Measurements from ENCODE around the gene HOXA13. TPM values are rescaled to one million over a fixed set of nuclear protein-coding genes. Genes with fewer than 3 reads are reported as not detected.
A peak's percentile ranks its signal among the peaks of the same experiment; 100 is the strongest.

Gene HOXA13
- polyA plus RNA-seq, 1 donor from 2014 or later: not detected

DNA sequence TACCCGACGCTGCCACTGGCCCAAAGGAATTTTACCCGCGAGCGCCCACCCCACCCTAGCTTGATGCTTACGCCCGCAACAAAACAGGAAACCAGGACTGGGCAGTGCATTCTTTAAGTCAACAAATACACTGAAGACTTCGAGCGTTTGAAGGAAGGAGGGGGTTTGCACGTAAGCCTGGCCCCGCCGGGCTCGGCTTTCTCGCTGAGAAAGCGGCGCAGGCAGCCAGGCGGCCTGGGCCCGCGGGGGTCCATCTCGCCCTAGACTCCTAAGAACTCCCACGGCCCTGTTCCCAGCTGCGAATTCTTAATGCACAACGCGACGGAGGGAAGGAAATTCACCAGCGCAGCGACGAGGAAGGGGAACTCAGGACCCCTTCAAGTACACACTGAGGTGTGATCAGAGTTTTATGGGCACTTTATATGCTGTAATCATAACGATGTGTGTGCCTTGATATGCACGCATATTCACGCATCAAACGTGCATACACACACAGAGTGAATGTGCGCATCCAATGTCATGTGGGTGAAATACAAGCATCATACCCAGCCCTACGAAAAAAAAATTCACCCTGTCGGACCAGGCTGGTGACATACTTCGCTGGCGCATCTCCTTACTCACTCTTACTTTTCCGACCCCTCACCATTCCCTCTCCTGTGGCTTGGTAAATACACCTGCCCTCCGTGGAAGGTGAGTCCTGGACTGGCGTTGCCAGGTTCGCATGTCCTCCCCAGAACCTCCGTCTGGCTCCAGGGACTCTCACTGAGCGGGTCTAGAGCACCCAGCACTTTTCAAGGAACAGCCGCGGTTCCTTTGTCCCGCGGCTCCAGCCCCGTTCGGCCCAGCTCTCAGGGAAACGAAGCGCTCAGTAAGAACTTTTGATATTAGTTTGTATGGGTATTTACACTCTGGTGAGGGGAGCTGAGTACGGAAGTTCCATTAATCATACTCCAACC lies 5.7 kb upstream of the HOXA13 start:
- Histone ChIP-seq H3K9ac (ENCODE audit: low read length) (no peak overlapping the region), H4K20me1 (ENCODE audit: insufficient read depth) (no peaks in the 10 kb centered on the region)

DNA sequence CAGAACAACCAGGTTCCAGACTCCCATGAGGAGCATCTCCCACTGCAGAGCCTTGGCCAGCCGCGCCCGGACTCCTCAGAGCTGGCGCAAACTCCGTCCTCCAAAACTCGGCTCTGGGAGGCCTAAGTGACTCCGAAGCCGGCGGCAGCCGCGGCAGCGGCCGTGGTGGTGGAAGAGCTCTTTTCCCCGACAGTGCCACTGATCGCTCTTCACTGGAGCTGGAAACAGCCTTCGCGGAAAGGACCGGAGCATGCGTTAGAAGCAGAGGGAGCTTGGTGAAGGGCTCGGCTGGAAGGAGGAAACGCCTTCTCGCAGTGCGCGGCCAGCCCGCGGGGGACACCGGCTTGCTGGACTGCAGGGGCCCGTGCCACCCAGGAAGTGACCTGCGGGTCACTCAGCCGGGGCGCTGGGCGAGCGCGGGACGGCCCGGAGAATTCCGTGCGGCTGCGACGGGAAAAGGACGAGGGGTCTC lies 5.0 kb upstream of the HOXA13 start:
- Histone ChIP-seq H3K9me3 (ENCODE audit: low read length) (no peaks in the 10 kb centered on the region), H3K4me2 (ENCODE audit: low read length) (no peak overlapping the region), H3K4me3 (ENCODE audit: low read length) (no peak overlapping the region), H3K27me3 (ENCODE audit: insufficient read depth, low read depth, low read length) (peaks cover 98% of the 10 kb centered on the region), H3K79me2 (replicated peaks; ENCODE audit: insufficient read depth, low read length) (no peaks in the 10 kb centered on the region), H4K20me1 (ENCODE audit: insufficient read depth) (no peaks in the 10 kb centered on the region), H3K27ac (ENCODE audit: low read length) (no peak overlapping the region), H3K9ac (ENCODE audit: low read length) (no peak overlapping the region), H3K36me3 (ENCODE audit: insufficient read depth, low read length) (no peaks in the 10 kb centered on the region), H2AFZ (ENCODE audit: low read depth, low read length) (no peak overlapping the region), H3F3A (ENCODE audit: insufficient read depth, low read length, poor library complexity, severe bottlenecking) (no peaks in the 10 kb centered on the region), H3K9me2 (ENCODE audit: insufficient read depth, low read length) (no peaks in the 10 kb centered on the region)
- TF ChIP-seq EZH2 (IDR thresholded peaks at IDR 0.05; ENCODE audit: borderline replicate concordance, insufficient read depth, low read length, poor library complexity, severe bottlenecking): peak; percentile 69
- no peak for TF ChIP-seq EP300 (conservative IDR thresholded peaks at IDR 0.05; ENCODE audit: poor library complexity, severe bottlenecking)

More for the DNA sequence above, 5.7 kb upstream of the HOXA13 start:
- Histone ChIP-seq H3K9me2 (ENCODE audit: insufficient read depth, low read length) (no peaks in the 10 kb centered on the region), H3K27me3 (ENCODE audit: insufficient read depth, low read depth, low read length) (peaks cover 100% of the 10 kb centered on the region), H3K4me3 (ENCODE audit: low read length) (no peak overlapping the region), H2AFZ (ENCODE audit: low read depth, low read length) (no peak overlapping the region), H3K36me3 (ENCODE audit: insufficient read depth, low read length) (no peaks in the 10 kb centered on the region), H3K4me2 (ENCODE audit: low read length) (no peak overlapping the region), H3K9me3 (ENCODE audit: low read length) (no peaks in the 10 kb centered on the region), H3K79me2 (replicated peaks; ENCODE audit: insufficient read depth, low read length) (no peaks in the 10 kb centered on the region), H3F3A (ENCODE audit: insufficient read depth, low read length, poor library complexity, severe bottlenecking) (no peaks in the 10 kb centered on the region), H3K27ac (ENCODE audit: low read length) (no peak overlapping the region)
- TF ChIP-seq, protein P1, sequence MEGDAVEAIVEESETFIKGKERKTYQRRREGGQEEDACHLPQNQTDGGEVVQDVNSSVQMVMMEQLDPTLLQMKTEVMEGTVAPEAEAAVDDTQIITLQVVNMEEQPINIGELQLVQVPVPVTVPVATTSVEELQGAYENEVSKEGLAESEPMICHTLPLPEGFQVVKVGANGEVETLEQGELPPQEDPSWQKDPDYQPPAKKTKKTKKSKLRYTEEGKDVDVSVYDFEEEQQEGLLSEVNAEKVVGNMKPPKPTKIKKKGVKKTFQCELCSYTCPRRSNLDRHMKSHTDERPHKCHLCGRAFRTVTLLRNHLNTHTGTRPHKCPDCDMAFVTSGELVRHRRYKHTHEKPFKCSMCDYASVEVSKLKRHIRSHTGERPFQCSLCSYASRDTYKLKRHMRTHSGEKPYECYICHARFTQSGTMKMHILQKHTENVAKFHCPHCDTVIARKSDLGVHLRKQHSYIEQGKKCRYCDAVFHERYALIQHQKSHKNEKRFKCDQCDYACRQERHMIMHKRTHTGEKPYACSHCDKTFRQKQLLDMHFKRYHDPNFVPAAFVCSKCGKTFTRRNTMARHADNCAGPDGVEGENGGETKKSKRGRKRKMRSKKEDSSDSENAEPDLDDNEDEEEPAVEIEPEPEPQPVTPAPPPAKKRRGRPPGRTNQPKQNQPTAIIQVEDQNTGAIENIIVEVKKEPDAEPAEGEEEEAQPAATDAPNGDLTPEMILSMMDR (IDR thresholded peaks at IDR 0.05; ENCODE audit: poor library complexity, severe bottlenecking): no peak

DNA sequence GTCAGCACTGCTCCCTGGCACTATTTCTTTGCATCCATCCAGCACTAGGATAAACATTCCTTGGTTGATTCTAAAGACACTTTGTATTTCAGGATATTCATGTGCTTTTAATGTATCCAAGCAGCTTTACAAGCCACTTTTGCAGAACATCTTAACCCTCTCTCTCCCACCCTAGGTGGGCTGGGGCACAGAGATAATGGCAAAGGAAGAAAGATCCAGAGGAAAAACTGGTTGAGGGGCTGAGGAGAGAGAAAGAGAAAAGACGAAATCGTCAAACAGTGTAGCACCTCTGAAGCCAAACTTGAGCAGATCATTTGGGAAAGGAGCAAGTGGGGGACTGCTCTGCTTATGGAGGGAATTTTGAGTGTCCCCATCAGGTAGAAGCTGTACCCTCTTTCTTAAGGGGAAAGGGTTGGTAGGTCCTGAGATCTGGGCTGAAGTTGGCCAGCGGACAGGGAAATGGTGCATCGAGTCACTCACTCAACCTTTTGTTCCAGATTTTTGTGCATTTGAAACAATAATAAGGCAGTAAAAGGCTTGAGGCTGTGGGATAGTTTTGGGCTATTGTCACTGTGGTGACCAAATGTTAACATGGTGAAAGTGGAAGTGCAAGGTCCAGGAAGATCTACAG lies 4.2 kb upstream of the HOXA13 start:
- Histone ChIP-seq H3K79me2 (replicated peaks; ENCODE audit: insufficient read depth, low read length) (no peaks in the 10 kb centered on the region), H4K20me1 (ENCODE audit: insufficient read depth) (no peaks in the 10 kb centered on the region)
- no peak for TF ChIP-seq EZH2 (IDR thresholded peaks at IDR 0.05; ENCODE audit: borderline replicate concordance, insufficient read depth, low read length, poor library complexity, severe bottlenecking)
- TF ChIP-seq EP300 (conservative IDR thresholded peaks at IDR 0.05; ENCODE audit: poor library complexity, severe bottlenecking): no peak
- TF ChIP-seq RAD21 (conservative IDR thresholded peaks at IDR 0.05): no peak
- no peak for TF ChIP-seq MXI1 (conservative IDR thresholded peaks at IDR 0.05; ENCODE audit: poor library complexity, severe bottlenecking)
- TF ChIP-seq, protein P2, sequence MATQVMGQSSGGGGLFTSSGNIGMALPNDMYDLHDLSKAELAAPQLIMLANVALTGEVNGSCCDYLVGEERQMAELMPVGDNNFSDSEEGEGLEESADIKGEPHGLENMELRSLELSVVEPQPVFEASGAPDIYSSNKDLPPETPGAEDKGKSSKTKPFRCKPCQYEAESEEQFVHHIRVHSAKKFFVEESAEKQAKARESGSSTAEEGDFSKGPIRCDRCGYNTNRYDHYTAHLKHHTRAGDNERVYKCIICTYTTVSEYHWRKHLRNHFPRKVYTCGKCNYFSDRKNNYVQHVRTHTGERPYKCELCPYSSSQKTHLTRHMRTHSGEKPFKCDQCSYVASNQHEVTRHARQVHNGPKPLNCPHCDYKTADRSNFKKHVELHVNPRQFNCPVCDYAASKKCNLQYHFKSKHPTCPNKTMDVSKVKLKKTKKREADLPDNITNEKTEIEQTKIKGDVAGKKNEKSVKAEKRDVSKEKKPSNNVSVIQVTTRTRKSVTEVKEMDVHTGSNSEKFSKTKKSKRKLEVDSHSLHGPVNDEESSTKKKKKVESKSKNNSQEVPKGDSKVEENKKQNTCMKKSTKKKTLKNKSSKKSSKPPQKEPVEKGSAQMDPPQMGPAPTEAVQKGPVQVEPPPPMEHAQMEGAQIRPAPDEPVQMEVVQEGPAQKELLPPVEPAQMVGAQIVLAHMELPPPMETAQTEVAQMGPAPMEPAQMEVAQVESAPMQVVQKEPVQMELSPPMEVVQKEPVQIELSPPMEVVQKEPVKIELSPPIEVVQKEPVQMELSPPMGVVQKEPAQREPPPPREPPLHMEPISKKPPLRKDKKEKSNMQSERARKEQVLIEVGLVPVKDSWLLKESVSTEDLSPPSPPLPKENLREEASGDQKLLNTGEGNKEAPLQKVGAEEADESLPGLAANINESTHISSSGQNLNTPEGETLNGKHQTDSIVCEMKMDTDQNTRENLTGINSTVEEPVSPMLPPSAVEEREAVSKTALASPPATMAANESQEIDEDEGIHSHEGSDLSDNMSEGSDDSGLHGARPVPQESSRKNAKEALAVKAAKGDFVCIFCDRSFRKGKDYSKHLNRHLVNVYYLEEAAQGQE (IDR thresholded peaks at IDR 0.05; ENCODE audit: borderline replicate concordance): no peak
- TF ChIP-seq TAF1 (IDR thresholded peaks at IDR 0.05; ENCODE audit: low read depth): no peak
- TF ChIP-seq POLR2AphosphoS5 (IDR thresholded peaks at IDR 0.05): no peak
- TF ChIP-seq, protein P1 (IDR thresholded peaks at IDR 0.05; ENCODE audit: poor library complexity, severe bottlenecking): no peak
- no peak for TF ChIP-seq SMC3 (conservative IDR thresholded peaks at IDR 0.05; ENCODE audit: poor library complexity)

More for the DNA sequence above, 4.2 kb upstream of the HOXA13 start:
- peaks cover 93% of the 10 kb centered on the region for H3K27me3 ChIP-seq (ENCODE audit: insufficient read depth, low read depth, low read length)
- no peaks in the 10 kb centered on the region for H3K36me3 ChIP-seq (ENCODE audit: insufficient read depth, low read length)
- H3K9me2 ChIP-seq (ENCODE audit: insufficient read depth, low read length): no peaks in the 10 kb centered on the region
- H3K4me2 ChIP-seq (ENCODE audit: low read length): no peak overlapping the region
- no peak overlapping the region for H3K9ac ChIP-seq (ENCODE audit: low read length)
- H2AFZ ChIP-seq (ENCODE audit: low read depth, low read length): no peak overlapping the region
- no peak overlapping the region for H3K27ac ChIP-seq (ENCODE audit: low read length)
- no peaks in the 10 kb centered on the region for H3K9me3 ChIP-seq (ENCODE audit: low read length)
- H3F3A ChIP-seq (ENCODE audit: insufficient read depth, low read length, poor library complexity, severe bottlenecking): no peaks in the 10 kb centered on the region
- no peak overlapping the region for H3K4me3 ChIP-seq (ENCODE audit: low read length)

All from neural cell (in vitro differentiated cells).